ENCODE measurements around the gene SASS6. TPM values are rescaled to one million over a fixed set of nuclear protein-coding genes. Genes with fewer than 3 reads are reported as not detected.

Gene SASS6
- total RNA-seq, 6 experiments from 2014 or later: 2.8 to 4.8 (median 4.2) TPM

GRCh38 chr1:100074604-100075395 lies 57.9 kb downstream of the SASS6 start:
- peaks cover 5% of the 10 kb centered on the region for H3K4me1 Mint-ChIP-seq (ENCODE audit: low read depth)
- DNase-seq: no peak
- peaks cover 1% of the 10 kb centered on the region; the same call in 1 of the 2 replicates for H3K27me3 Mint-ChIP-seq (ENCODE audit: insufficient read depth)
- H3K27ac Mint-ChIP-seq: peak overlapping the region; percentile 37; the same call in 1 of the 2 replicates
- no peak for TF ChIP-seq CTCF (IDR thresholded peaks at IDR 0.05)
- H3K9me3 Mint-ChIP-seq: no peaks in the 10 kb centered on the region
- H3K36me3 Mint-ChIP-seq (ENCODE audit: low read depth): peaks cover 45% of the 10 kb centered on the region
- H3K4me3 Mint-ChIP-seq: no peak overlapping the region

- Mint-ChIP-seq H3K9me3 (no peaks in the 10 kb centered on the region), H3K4me1 (ENCODE audit: low read depth) (peaks cover 5% of the 10 kb centered on the region), H3K27ac (no peak overlapping the region), H3K36me3 (ENCODE audit: low read depth) (peaks cover 39% of the 10 kb centered on the region), H3K27me3 (ENCODE audit: insufficient read depth) (peaks cover 1% of the 10 kb centered on the region; the same call in 1 of the 2 replicates), H3K4me3 (no peak overlapping the region)
- no peak for TF ChIP-seq CTCF (IDR thresholded peaks at IDR 0.05)
- no peak for DNase-seq
Observed at GRCh38 chr1:100073531-100073930, 59.2 kb downstream of the SASS6 start.

GRCh38 chr1:100070201-100070939 lies 62.4 kb downstream of the SASS6 start:
- H3K4me1 Mint-ChIP-seq (ENCODE audit: low read depth): peaks cover 5% of the 10 kb centered on the region; the same call in 1 of the 2 replicates
- H3K9me3 Mint-ChIP-seq: no peaks in the 10 kb centered on the region
- peak overlapping the region; percentile 1; the same call in 1 of the 2 replicates for H3K27ac Mint-ChIP-seq
- DNase-seq: no peak
- H3K27me3 Mint-ChIP-seq (ENCODE audit: insufficient read depth): peaks cover 3% of the 10 kb centered on the region; the same call in 1 of the 2 replicates
- no peak overlapping the region for H3K4me3 Mint-ChIP-seq
- no peak for TF ChIP-seq CTCF (IDR thresholded peaks at IDR 0.05)
- H3K36me3 Mint-ChIP-seq (ENCODE audit: low read depth): peaks cover 29% of the 10 kb centered on the region

- H3K4me3 Mint-ChIP-seq: no peak overlapping the region
- peak overlapping the region; percentile 22; the same call in 1 of the 2 replicates for H3K27ac Mint-ChIP-seq
- H3K9me3 Mint-ChIP-seq: no peaks in the 10 kb centered on the region
- DNase-seq: no peak
- H3K27me3 Mint-ChIP-seq (ENCODE audit: insufficient read depth): peaks cover 2% of the 10 kb centered on the region; the same call in 1 of the 2 replicates
- H3K36me3 Mint-ChIP-seq (ENCODE audit: low read depth): peaks cover 22% of the 10 kb centered on the region
- TF ChIP-seq CTCF (IDR thresholded peaks at IDR 0.05): no peak
- no peaks in the 10 kb centered on the region for H3K4me1 Mint-ChIP-seq (ENCODE audit: low read depth)
Observed at GRCh38 chr1:100065969-100066227, 66.8 kb downstream of the SASS6 start.

GRCh38 chr1:100065183-100065968 lies 67.4 kb downstream of the SASS6 start:
- no peak for DNase-seq
- Mint-ChIP-seq H3K27ac (peak overlapping the region; percentile 22; the same call in 1 of the 2 replicates), H3K4me3 (no peak overlapping the region), H3K27me3 (ENCODE audit: insufficient read depth) (peaks cover 2% of the 10 kb centered on the region; the same call in 1 of the 2 replicates), H3K36me3 (ENCODE audit: low read depth) (peaks cover 22% of the 10 kb centered on the region), H3K9me3 (no peaks in the 10 kb centered on the region), H3K4me1 (ENCODE audit: low read depth) (no peaks in the 10 kb centered on the region)
- TF ChIP-seq CTCF (IDR thresholded peaks at IDR 0.05): no peak
